ENCODE data around the gene FZR1.

Gene FZR1

DNA sequence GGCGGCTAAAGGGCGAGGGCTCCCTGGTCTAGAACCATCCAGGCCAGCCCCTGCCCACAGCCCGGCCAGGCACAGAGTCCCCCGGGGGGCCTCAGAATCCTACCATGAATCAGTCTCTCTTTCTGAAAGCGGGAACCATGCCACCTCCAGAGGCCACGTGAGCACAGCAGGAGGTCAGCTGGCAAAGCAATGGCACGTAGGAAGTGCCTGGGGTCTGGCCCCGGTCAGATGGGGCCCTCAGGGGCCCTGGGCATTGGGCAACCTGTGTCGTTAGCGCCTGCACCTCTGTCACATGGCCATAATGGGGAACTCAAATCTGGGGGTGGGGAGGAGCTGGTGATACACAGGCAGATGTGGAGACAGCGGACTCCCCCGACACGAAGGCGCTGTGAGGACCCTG is 42.5 kb downstream of the FZR1 start:
- H3K4me1 ChIP-seq (ENCODE audit: control insufficient read depth, insufficient read depth, low read length), result no peaks in the 10 kb centered on the region
- H3K36me3 ChIP-seq (ENCODE audit: insufficient read depth, low read length), result peaks cover 21% of the 10 kb centered on the region
- no peak overlapping the region for H3K4me3 ChIP-seq (ENCODE audit: low read length)
- no peaks in the 10 kb centered on the region for H3K27me3 ChIP-seq (ENCODE audit: control insufficient read depth, insufficient read depth, low read length)
- H3K9me3 ChIP-seq (replicated peaks; ENCODE audit: low read length), result no peaks in the 10 kb centered on the region
- no peak overlapping the region for H3K4me2 ChIP-seq (ENCODE audit: low read length)
- H3K9ac ChIP-seq (ENCODE audit: low read depth, low read length), result no peak overlapping the region

DNA sequence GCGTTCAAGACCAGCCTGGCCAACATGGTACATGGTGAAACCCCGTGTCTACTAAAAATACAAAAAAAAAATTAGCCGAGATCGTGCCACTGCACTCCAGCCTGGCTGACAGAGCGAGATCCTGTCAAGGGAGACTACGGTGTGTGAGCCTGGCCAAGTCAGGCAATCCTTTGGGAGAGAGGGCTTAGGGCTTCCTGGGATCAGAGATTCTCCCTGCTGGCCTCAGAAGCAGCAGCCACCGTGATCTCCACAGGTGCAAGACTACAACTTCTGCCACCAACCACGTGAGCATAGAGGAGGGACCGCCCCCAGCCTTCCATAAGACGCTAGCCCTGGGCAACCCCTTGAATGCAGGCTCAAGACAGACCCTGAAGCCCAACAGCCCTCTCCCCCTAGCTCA is 43.7 kb downstream of the FZR1 start:
- Histone ChIP-seq H3K4me2 (ENCODE audit: low read length) (no peak overlapping the region), H3K9ac (ENCODE audit: low read depth, low read length) (no peak overlapping the region), H3K27me3 (ENCODE audit: control insufficient read depth, insufficient read depth, low read length) (no peaks in the 10 kb centered on the region), H3K4me3 (ENCODE audit: low read length) (no peak overlapping the region), H3K36me3 (ENCODE audit: insufficient read depth, low read length) (peaks cover 21% of the 10 kb centered on the region), H3K4me1 (ENCODE audit: control insufficient read depth, insufficient read depth, low read length) (no peaks in the 10 kb centered on the region), H3K9me3 (replicated peaks; ENCODE audit: low read length) (no peaks in the 10 kb centered on the region)

DNA sequence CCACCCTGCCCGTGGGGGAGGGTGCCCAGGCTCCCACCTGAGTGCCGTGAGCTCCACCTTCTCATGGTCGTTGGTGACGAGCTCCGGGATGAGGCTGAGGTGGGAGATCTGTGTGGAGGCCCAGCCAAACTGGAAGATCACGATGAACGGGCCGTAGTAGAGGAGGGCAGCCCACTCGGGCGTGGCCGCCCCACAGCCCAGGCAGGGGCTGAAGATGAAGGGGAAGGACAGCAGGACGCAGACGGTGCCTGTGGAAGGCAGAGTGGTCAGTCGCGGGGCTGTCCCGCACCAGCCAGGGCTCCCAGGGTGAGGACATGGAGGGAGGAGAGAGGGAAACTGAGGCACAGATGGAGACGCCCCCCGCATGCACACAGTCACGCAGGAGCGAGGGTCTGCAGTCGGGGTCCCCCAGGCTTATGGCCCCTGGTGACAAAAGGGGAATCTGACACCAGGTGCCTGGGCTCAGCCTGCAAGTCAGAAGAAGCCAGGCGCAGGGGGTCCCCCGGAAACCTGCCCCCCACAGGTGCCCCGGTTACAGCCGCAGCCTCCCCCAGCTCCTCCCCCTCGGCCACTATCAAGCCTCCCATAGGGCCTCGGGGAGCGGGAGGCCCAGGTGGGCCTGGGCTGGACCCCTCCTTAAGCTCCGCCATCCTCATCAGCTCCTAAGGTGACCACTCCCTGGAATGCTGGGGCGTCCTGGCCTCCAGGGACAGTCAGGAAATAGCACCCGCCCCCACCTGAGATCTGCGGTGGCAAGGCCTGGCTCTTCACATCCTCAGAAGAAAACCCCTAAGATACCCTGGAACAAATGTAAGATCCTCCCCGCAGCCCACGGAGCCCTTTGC is 45.1 kb downstream of the FZR1 start:
- Histone ChIP-seq H3K27me3 (ENCODE audit: control insufficient read depth, insufficient read depth, low read length) (no peaks in the 10 kb centered on the region), H3K4me3 (ENCODE audit: low read length) (no peak overlapping the region), H3K9me3 (replicated peaks; ENCODE audit: low read length) (no peaks in the 10 kb centered on the region), H3K36me3 (ENCODE audit: insufficient read depth, low read length) (peaks cover 11% of the 10 kb centered on the region), H3K9ac (ENCODE audit: low read depth, low read length) (no peak overlapping the region), H3K4me1 (ENCODE audit: control insufficient read depth, insufficient read depth, low read length) (peaks cover 8% of the 10 kb centered on the region), H3K4me2 (ENCODE audit: low read length) (no peak overlapping the region)

DNA sequence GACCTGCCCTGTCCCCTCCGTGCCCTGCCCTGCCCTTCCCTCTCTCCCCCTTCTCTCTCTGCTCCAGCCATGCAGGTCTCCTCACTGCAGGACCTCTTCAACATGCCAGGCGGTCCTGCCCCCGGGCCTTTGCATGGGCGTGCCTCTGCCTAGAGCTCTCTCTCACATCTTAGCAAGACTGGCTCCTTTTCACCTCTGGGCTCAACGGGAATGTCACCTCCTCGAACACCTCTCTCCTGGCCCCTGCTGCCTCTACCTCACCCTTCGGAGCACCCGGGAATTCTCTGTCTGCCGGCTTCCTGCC is 45.6 kb downstream of the FZR1 start:
- H3K9me3 ChIP-seq (replicated peaks; ENCODE audit: low read length), result no peaks in the 10 kb centered on the region
- H3K27me3 ChIP-seq (ENCODE audit: control insufficient read depth, insufficient read depth, low read length), result no peaks in the 10 kb centered on the region
- H3K4me1 ChIP-seq (ENCODE audit: control insufficient read depth, insufficient read depth, low read length), result peaks cover 13% of the 10 kb centered on the region
- no peak overlapping the region for H3K4me3 ChIP-seq (ENCODE audit: low read length)
- H3K4me2 ChIP-seq (ENCODE audit: low read length), result no peak overlapping the region
- H3K36me3 ChIP-seq (ENCODE audit: insufficient read depth, low read length), result peaks cover 7% of the 10 kb centered on the region
- no peak overlapping the region for H3K9ac ChIP-seq (ENCODE audit: low read depth, low read length)

DNA sequence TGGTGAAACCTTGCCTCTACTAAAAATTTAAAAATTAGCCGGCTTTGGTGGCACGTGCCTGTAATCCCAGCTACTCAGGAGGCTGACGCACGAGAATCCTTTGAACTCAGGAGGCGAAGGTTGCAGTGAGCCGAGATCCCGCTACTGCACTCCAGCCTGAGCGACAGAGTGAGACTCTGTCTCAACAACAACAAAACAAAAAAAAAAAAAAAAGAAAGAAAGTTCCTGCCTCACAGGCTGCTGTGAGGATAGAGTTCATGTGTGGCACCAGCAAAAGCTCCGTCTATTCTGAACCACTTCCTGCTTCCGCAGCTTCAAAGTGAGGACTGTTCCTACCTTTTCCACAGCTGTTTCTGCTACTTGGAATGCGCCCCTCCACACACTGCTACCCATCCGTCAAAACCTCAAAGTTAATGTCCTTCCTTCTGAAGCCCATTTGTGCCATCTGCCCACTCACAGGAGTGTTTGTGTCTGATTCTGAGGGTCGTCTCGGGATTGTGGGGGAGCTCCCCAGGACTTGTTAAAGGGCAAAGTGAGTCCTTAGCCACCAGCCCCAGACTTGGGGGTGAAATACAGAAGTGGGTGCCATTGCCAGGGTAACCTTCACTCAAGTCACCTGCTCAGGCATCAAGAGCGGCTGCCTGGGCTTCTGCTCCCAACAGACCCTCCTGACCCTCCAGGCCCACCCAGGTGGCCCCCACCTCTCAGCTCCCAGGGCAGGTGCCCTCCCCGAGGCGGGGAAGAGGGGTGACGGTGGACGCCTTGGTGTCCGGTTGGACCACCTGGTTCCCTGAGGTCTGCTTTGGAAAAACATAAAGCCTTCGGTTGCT is 48.4 kb downstream of the FZR1 start:
- no peak overlapping the region for H3K9ac ChIP-seq (ENCODE audit: low read depth, low read length)
- H3K4me2 ChIP-seq (ENCODE audit: low read length), result no peak overlapping the region
- H3K4me3 ChIP-seq (ENCODE audit: low read length), result no peak overlapping the region
- H3K27me3 ChIP-seq (ENCODE audit: control insufficient read depth, insufficient read depth, low read length), result no peaks in the 10 kb centered on the region
- H3K36me3 ChIP-seq (ENCODE audit: insufficient read depth, low read length), result no peaks in the 10 kb centered on the region
- H3K9me3 ChIP-seq (replicated peaks; ENCODE audit: low read length), result no peaks in the 10 kb centered on the region
- peaks cover 18% of the 10 kb centered on the region for H3K4me1 ChIP-seq (ENCODE audit: control insufficient read depth, insufficient read depth, low read length)

DNA sequence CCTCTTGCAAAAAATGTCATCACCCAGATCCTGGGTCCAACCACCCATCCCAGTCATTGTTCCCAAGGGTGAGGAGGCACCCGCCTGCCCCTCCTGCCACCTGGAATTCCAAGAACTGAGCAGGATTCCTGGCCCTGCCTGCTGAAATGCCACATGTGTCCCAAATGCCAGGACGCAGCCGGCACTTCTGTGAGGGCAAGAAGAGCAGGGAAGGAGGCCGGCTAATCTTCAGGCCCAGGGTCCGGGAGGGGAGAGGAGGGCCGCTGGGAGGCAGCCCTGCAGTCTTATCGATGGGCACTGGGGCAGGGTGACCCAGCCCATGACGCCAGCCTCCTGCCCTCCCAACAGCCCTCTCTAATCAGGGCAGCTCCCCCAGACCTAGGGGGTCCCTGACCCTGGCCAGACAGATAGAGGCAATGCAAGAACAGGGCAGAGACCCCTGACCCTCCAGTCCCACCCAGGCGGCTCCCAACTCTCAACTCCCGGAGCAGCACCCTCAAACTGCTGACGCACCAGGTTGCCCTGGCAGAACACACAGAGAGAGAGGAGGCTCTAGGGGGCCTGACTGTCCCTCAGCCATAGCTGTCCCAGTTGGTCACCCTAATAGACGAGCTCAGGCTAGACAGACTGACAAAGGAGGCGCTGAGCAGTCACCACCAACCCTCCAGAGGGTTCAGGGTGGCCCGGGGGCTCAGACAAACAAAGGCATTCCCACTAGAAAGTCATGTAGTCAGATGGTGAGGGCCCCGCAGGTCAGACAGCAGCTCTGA is 49.7 kb downstream of the FZR1 start:
- Histone ChIP-seq H3K4me1 (ENCODE audit: control insufficient read depth, insufficient read depth, low read length) (peaks cover 18% of the 10 kb centered on the region), H3K36me3 (ENCODE audit: insufficient read depth, low read length) (no peaks in the 10 kb centered on the region), H3K4me2 (ENCODE audit: low read length) (peak overlapping the region; percentile 99)

DNA sequence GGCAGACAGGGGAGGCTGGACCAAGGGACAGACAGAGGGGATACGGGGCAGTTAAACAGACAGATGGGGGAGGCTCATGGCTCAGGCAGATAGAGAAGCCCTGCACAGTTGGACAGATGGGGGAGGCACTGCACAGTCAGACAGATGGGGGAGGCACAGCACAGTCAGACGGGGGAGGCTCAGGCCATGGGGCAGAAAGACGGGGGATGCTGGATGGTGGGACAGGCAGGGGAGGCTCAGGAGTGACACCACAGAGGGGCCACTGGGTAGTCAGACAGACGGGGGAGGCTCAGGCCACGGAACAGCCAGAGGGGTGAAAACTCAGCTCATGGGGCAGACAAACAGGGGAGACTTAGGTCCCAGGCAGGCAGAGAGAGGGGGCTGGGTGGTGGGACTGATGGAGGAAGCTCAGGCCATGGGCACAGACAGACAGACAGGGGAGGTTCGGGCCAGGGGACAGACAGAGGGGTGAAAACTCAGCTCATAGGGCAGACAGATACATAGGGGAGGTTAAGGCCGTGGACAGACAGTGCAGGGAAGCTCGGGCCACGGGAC is 50.4 kb downstream of the FZR1 start:
- Histone ChIP-seq H3K9me3 (replicated peaks; ENCODE audit: low read length) (no peaks in the 10 kb centered on the region), H3K36me3 (ENCODE audit: insufficient read depth, low read length) (no peaks in the 10 kb centered on the region), H3K4me2 (ENCODE audit: low read length) (peak overlapping the region; percentile 99), H3K27me3 (ENCODE audit: control insufficient read depth, insufficient read depth, low read length) (no peaks in the 10 kb centered on the region), H3K4me1 (ENCODE audit: control insufficient read depth, insufficient read depth, low read length) (peaks cover 18% of the 10 kb centered on the region), H3K9ac (ENCODE audit: low read depth, low read length) (peak overlapping the region; percentile 75), H3K4me3 (ENCODE audit: low read length) (peak overlapping the region; percentile 77)

More for the DNA sequence above, 49.7 kb downstream of the FZR1 start:
- no peaks in the 10 kb centered on the region for H3K9me3 ChIP-seq (replicated peaks; ENCODE audit: low read length)
- no peaks in the 10 kb centered on the region for H3K27me3 ChIP-seq (ENCODE audit: control insufficient read depth, insufficient read depth, low read length)
- H3K4me3 ChIP-seq (ENCODE audit: low read length), result peak overlapping the region; percentile 77
- peak overlapping the region; percentile 75 for H3K9ac ChIP-seq (ENCODE audit: low read depth, low read length)

- H3K4me3 ChIP-seq (ENCODE audit: low read length), result peak overlapping the region; percentile 77
- peaks cover 18% of the 10 kb centered on the region for H3K4me1 ChIP-seq (ENCODE audit: control insufficient read depth, insufficient read depth, low read length)
- H3K36me3 ChIP-seq (ENCODE audit: insufficient read depth, low read length), result no peaks in the 10 kb centered on the region
- peak overlapping the region; percentile 99 for H3K4me2 ChIP-seq (ENCODE audit: low read length)
- H3K9me3 ChIP-seq (replicated peaks; ENCODE audit: low read length), result no peaks in the 10 kb centered on the region
- H3K9ac ChIP-seq (ENCODE audit: low read depth, low read length), result peak overlapping the region; percentile 75
- H3K27me3 ChIP-seq (ENCODE audit: control insufficient read depth, insufficient read depth, low read length), result no peaks in the 10 kb centered on the region
Measured at GRCh38 chr19:3556978-3557460, 50.9 kb downstream of the FZR1 start.

GRCh38 chr19:3557461-3558248 is 51.5 kb downstream of the FZR1 start, which contains the start of gene MFSD12:
Gene MFSD12 (minus strand): TSS chr19:3557586. CDS start chr19:3557403, 183 bp downstream.
- Histone ChIP-seq H3K9ac (ENCODE audit: low read depth, low read length) (peak within 1 kb of the TSS; percentile 80), H3K4me2 (ENCODE audit: low read length) (peak within 1 kb of the TSS; percentile 99), H3K4me1 (ENCODE audit: control insufficient read depth, insufficient read depth, low read length) (peaks cover 18% of the 10 kb centered on the region), H3K27me3 (ENCODE audit: control insufficient read depth, insufficient read depth, low read length) (no peaks in the 10 kb centered on the region), H3K36me3 (ENCODE audit: insufficient read depth, low read length) (no peaks in the 10 kb centered on the region), H3K9me3 (replicated peaks; ENCODE audit: low read length) (no peaks in the 10 kb centered on the region), H3K4me3 (ENCODE audit: low read length) (peak within 1 kb of the TSS; percentile 77)

GRCh38 chr19:3563709-3564524 is 57.8 kb downstream of the FZR1 start:
- Histone ChIP-seq H3K9me3 (replicated peaks; ENCODE audit: low read length) (no peaks in the 10 kb centered on the region), H3K9ac (ENCODE audit: low read depth, low read length) (no peak overlapping the region), H3K4me2 (ENCODE audit: low read length) (no peak overlapping the region), H3K27me3 (ENCODE audit: control insufficient read depth, insufficient read depth, low read length) (no peaks in the 10 kb centered on the region), H3K36me3 (ENCODE audit: insufficient read depth, low read length) (no peaks in the 10 kb centered on the region), H3K4me1 (ENCODE audit: control insufficient read depth, insufficient read depth, low read length) (peaks cover 4% of the 10 kb centered on the region), H3K4me3 (ENCODE audit: low read length) (no peak overlapping the region)
